Lower leg skin (tissue), 4 donors: ENCODE data around the gene MC1R. TPM values are rescaled to one million over a fixed set of nuclear protein-coding genes. Genes with fewer than 3 reads are reported as not detected.

Source experiments
- DNase-seq, 2 donors: peaks; one replicate each; pipeline ENCODE4 v3.0.0-alpha.2; 2019; ENCODE audit warnings: low spot score in 2 of 2
- H3K4me3 ChIP-seq: fragments of 200-600 bp; sonication (generic); 2 replicates; pipeline ENCODE4 v1.5.1; 2017; ENCODE audit warnings: mild to moderate bottlenecking, low read depth; ENCODE audit not compliant: poor library complexity, severe bottlenecking
- POLR2A ChIP-seq, 2 donors: fragments of 450-650 bp; IDR thresholded peaks; one replicate each; pipeline ENCODE4 v1.6.1; 2016 to 2017; ENCODE audit warnings: antibody characterized with exemption in 2 of 2, mild to moderate bottlenecking in 1 of 2, moderate library complexity in 1 of 2
- WGBS, 2 donors: methylation state at CpG; one replicate each; pipeline ENCODE4 v1.1.5; 2018; 5-methylcytosine and 5-hydroxymethylcytosine counted together
- intact Hi-C: fragments of 100-400 bp; cut with DNase I; formaldehyde crosslinking; loops from one replicate; pipeline ENCODE4 v1.15.0; 2023; ENCODE audit warnings: low total_unique reads
- total RNA-seq, 4 donors: library from RNA; depleted of rRNA; stranded (reverse); fragments of >200 nt; gene quantifications; one replicate each; pipeline ENCODE4 v1.1.0, GENCODE V29; 2016
- TF ChIP-seq, protein P1 (sequence below), 3 donors: fragments of 450-650 bp; IDR thresholded peaks; one replicate each; pipeline ENCODE4 v1.5.1; 2016; ENCODE audit warnings: antibody characterized with exemption in 3 of 3, mild to moderate bottlenecking in 3 of 3, moderate library complexity in 2 of 3

The MC1R gene
- total RNA-seq, 4 donors from 2014 or later = 3.4 to 6.5 (median 4.5) TPM

GRCh38 chr16:89893642-89894548 is 24.8 kb upstream of the MC1R start:
- intact Hi-C loops = no loop called here
- WGBS, 2 donors = 90 to 94% methylated on average over 26 to 42 of the region's 45 CpGs
- no peak for DNase-seq
- no peak for TF ChIP-seq POLR2A (IDR thresholded peaks at IDR 0.05)
- TF ChIP-seq, protein P1, sequence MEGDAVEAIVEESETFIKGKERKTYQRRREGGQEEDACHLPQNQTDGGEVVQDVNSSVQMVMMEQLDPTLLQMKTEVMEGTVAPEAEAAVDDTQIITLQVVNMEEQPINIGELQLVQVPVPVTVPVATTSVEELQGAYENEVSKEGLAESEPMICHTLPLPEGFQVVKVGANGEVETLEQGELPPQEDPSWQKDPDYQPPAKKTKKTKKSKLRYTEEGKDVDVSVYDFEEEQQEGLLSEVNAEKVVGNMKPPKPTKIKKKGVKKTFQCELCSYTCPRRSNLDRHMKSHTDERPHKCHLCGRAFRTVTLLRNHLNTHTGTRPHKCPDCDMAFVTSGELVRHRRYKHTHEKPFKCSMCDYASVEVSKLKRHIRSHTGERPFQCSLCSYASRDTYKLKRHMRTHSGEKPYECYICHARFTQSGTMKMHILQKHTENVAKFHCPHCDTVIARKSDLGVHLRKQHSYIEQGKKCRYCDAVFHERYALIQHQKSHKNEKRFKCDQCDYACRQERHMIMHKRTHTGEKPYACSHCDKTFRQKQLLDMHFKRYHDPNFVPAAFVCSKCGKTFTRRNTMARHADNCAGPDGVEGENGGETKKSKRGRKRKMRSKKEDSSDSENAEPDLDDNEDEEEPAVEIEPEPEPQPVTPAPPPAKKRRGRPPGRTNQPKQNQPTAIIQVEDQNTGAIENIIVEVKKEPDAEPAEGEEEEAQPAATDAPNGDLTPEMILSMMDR (IDR thresholded peaks at IDR 0.05) = no peak
- H3K4me3 ChIP-seq = no peak overlapping the region

DNA sequence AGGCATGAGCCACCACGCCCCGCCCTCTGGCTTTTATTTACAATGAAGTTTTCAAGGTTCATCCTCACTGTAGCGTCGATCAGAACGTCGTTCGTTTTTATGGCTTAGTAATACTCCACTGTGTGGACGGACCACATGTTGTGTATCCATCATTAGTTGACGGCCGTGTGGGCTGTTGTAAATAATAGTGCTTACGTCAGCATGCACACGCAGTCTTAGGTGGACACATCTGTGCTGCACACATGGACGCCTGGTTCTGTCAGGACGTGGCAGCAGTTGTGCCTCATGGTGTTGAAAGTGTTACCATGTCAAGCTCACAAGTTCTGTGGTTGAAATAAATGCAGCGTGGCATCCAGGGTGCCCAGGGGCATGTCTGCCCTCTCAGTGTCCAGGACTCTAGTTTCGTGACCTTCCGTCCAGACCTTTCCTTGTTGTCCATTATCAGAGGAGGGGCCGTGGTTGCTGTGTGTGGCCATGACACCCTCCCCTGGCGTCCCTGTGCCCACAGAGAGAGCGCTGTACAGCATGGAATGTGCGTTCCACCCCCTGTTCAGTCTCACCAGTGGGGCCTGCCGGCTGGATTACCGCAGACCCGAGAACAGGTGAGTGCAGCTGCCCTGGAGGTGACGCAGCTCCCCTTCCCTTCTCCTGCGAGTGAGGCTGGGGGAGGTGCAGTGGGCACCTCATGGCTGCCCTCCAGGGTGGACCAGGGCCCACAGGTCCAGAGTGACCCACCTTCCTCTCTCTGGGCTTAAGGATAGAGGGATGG is 23.0 kb upstream of the MC1R start:
- TF ChIP-seq, protein P1 (IDR thresholded peaks at IDR 0.05) = no peak
- TF ChIP-seq POLR2A (IDR thresholded peaks at IDR 0.05) = no peak
- DNase-seq = no peak
- intact Hi-C loops = no loop called here
- 89 to 92% methylated on average over 21 to 25 of the region's 26 CpGs for whole genome bisulfite sequencing, 2 donors
- no peak overlapping the region for H3K4me3 ChIP-seq

GRCh38 chr16:89897204-89897603 is 21.5 kb upstream of the MC1R start:
- 97% methylated on average over 11 of the region's 11 CpGs for WGBS, 2 donors

GRCh38 chr16:89898201-89898967 is 20.3 kb upstream of the MC1R start:
- intact Hi-C loops = no loop called here
- no peak overlapping the region for H3K4me3 ChIP-seq
- no peak for TF ChIP-seq POLR2A (IDR thresholded peaks at IDR 0.05)
- TF ChIP-seq, protein P1 (IDR thresholded peaks at IDR 0.05) = no peak
- 82 to 89% methylated on average over 36 of the region's 36 CpGs for WGBS, 2 donors
- DNase-seq = no peak

More at GRCh38 chr16:89897204-89897603, 21.5 kb upstream of the MC1R start:
- TF ChIP-seq, protein P1 (IDR thresholded peaks at IDR 0.05) = no peak
- no peak for TF ChIP-seq POLR2A (IDR thresholded peaks at IDR 0.05)
- no peak overlapping the region for H3K4me3 ChIP-seq
- intact Hi-C loops = no loop called here
- DNase-seq = no peak

GRCh38 chr16:89899879-89900481 is 18.7 kb upstream of the MC1R start:
- no peak for DNase-seq
- WGBS, 2 donors = 89 to 95% methylated on average over 20 of the region's 20 CpGs
- no peak for TF ChIP-seq POLR2A (IDR thresholded peaks at IDR 0.05)
- TF ChIP-seq, protein P1 (IDR thresholded peaks at IDR 0.05) = no peak
- no peak overlapping the region for H3K4me3 ChIP-seq
- intact Hi-C loops = no loop called here
